22Rv1 (cell line): ENCODE data around the gene FBXO46.

Experiments
- ZFX ChIP-seq: fragments of 450-650 bp; IDR thresholded peaks from 2 replicates; pipeline ENCODE4 v1.6.1; 2017; ENCODE audit warnings: antibody characterized with exemption, borderline replicate concordance
- TF ChIP-seq, protein P1 (sequence below): fragments of 450-650 bp; IDR thresholded peaks from 2 replicates; pipeline ENCODE4 v1.5.1; 2017; ENCODE audit warnings: mild to moderate bottlenecking

- TF ChIP-seq, protein P1, sequence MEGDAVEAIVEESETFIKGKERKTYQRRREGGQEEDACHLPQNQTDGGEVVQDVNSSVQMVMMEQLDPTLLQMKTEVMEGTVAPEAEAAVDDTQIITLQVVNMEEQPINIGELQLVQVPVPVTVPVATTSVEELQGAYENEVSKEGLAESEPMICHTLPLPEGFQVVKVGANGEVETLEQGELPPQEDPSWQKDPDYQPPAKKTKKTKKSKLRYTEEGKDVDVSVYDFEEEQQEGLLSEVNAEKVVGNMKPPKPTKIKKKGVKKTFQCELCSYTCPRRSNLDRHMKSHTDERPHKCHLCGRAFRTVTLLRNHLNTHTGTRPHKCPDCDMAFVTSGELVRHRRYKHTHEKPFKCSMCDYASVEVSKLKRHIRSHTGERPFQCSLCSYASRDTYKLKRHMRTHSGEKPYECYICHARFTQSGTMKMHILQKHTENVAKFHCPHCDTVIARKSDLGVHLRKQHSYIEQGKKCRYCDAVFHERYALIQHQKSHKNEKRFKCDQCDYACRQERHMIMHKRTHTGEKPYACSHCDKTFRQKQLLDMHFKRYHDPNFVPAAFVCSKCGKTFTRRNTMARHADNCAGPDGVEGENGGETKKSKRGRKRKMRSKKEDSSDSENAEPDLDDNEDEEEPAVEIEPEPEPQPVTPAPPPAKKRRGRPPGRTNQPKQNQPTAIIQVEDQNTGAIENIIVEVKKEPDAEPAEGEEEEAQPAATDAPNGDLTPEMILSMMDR, result no peak
- TF ChIP-seq ZFX, result no peak
Observed at GRCh38 chr19:45664575-45664974, 66.1 kb downstream of the FBXO46 start.
